K562 (cell line): ENCODE data around the gene BMP2K. TPM values are rescaled to one million over a fixed set of nuclear protein-coding genes. Genes with fewer than 3 reads are reported as not detected.

ENCODE experiments used
- ATAC-seq: fragments of 200-7000 bp; cut with Tn5 transposase; 3 replicates; pipeline ENCODE4 v1.9.1; 2020; ENCODE audit warnings: moderate library complexity
- BruUV-seq: library from RNA; stranded (reverse); fragments of 400-500 nt; replicated peaks from 2 replicates; lab custom pipeline; 2021; lab: Mats Ljungman, UMichigan
- CTCF ChIA-PET: fragments of 300-600 bp; formaldehyde crosslinking; extraction: SDS; loops from one replicate; lab custom pipeline; 2021; ENCODE audit warnings: low intra/inter-chr PET ratio; lab: Yijun Ruan, JAX
- POLR2A ChIA-PET: fragments of 300-600, 350-650 bp; sonication (Branson Sonifier 250); formaldehyde crosslinking; extraction: SDS; loops from one replicate; lab custom pipeline; 2021; ENCODE audit warnings: antibody characterized with exemption, inconsistent platforms; lab: Yijun Ruan, JAX
- DNase-seq, 4 experiments: peaks; one replicate each; pipeline versions ENCODE4 v3.0.0 to v3.0.0-alpha.2; 2011 to 2018; ENCODE audit warnings: low spot score in 3 of 4, mixed read lengths in 3 of 4; ENCODE audit errors: extremely low read depth in 1 of 4
- FAIRE-seq: peaks from 2 replicates; lab custom pipeline; 2011; peaks lifted over from hg19 to GRCh38; lab: Jason Lieb, UNC
- H2AFZ ChIP-seq: 2 replicates; pipeline ENCODE4 v1.6.0; 2011; ENCODE audit warnings: low read depth, low read length, control low read depth, inconsistent platforms
- H3K27ac ChIP-seq: fragments of 200-600 bp; 3 replicates; pipeline ENCODE4 v1.8.0; 2011; ENCODE audit warnings: low read depth, mild to moderate bottlenecking, control low read depth, inconsistent platforms, low read length, moderate library complexity, mixed read lengths; ENCODE audit errors: extremely low read depth
- H3K27me3 ChIP-seq, 2 experiments: fragments of 300-600 bp in 1 of 2; 2 replicates in 1 of 2; 3 replicates in 1 of 2; pipeline versions ENCODE4 v1.6.0 to v1.8.0; 2011; ENCODE audit warnings: inconsistent platforms in 2 of 2, low read length in 2 of 2, mild to moderate bottlenecking in 1 of 2, mixed read lengths in 1 of 2, moderate library complexity in 1 of 2; ENCODE audit not compliant: control insufficient read depth in 2 of 2, insufficient read depth in 2 of 2
- H3K36me3 ChIP-seq: fragments of 300-600 bp; 3 replicates; pipeline ENCODE4 v1.8.0; 2011; ENCODE audit warnings: mild to moderate bottlenecking, low read length, inconsistent platforms; ENCODE audit not compliant: control insufficient read depth, insufficient read depth
- H3K4me1 ChIP-seq, 2 experiments: fragments of 200-600 bp in 1 of 2; replicated peaks in 1 of 2; 2 replicates in 1 of 2; 3 replicates in 1 of 2; pipeline versions ENCODE4 v1.5.1 to v1.8.0; 2011; ENCODE audit warnings: inconsistent platforms in 2 of 2, low read length in 2 of 2, mild to moderate bottlenecking in 1 of 2, mixed read lengths in 1 of 2, moderate library complexity in 1 of 2; ENCODE audit not compliant: control insufficient read depth in 2 of 2, insufficient read depth in 2 of 2
- H3K4me2 ChIP-seq: 2 replicates; pipeline ENCODE4 v1.6.1; 2011; ENCODE audit warnings: low read length, control low read depth, inconsistent platforms, mixed read lengths; ENCODE audit not compliant: insufficient read depth
- H3K4me3 ChIP-seq: fragments of 200-600 bp; sonication (generic), shearing (Covaris generic); 2 replicates; pipeline ENCODE4 v1.5.1; 2016; ENCODE audit warnings: control low read depth, inconsistent platforms
- H3K79me2 ChIP-seq: fragments of 200-600 bp; 3 replicates; pipeline ENCODE4 v1.8.0; 2011; ENCODE audit warnings: low read length, inconsistent platforms; ENCODE audit not compliant: control insufficient read depth, insufficient read depth
- H3K9ac ChIP-seq, 2 experiments: 2 replicates each; pipeline versions ENCODE4 v1.6.0 to v1.6.1; 2011; ENCODE audit warnings: low read depth in 2 of 2, low read length in 2 of 2, control low read depth in 1 of 2, inconsistent platforms in 1 of 2, mild to moderate bottlenecking in 1 of 2, mixed read lengths in 1 of 2; ENCODE audit not compliant: insufficient read depth in 1 of 2
- H3K9me1 ChIP-seq: one replicate; pipeline ENCODE4 v1.6.0; 2011; ENCODE audit warnings: inconsistent platforms, mild to moderate bottlenecking, low read length, moderate library complexity; ENCODE audit not compliant: control insufficient read depth, insufficient read depth
- H3K9me3 ChIP-seq: replicated peaks from 2 replicates; pipeline ENCODE4 v1.5.1; 2011; ENCODE audit warnings: low read depth, low read length, inconsistent platforms; ENCODE audit not compliant: control insufficient read depth, insufficient read depth
- H4K20me1 ChIP-seq: replicated peaks from 2 replicates; pipeline ENCODE4 v1.6.1; 2011; ENCODE audit warnings: low read length, inconsistent platforms, mixed read lengths; ENCODE audit not compliant: control insufficient read depth, insufficient read depth
- CXXC5 ChIP-seq: fragments of 250-450 bp; sonication (Bioruptor Pico); IDR thresholded peaks from 2 replicates; pipeline ENCODE4 v1.8.0; 2022; ENCODE audit warnings: inconsistent platforms, mild to moderate bottlenecking, moderate library complexity
- DPF2 ChIP-seq: fragments of 450-650 bp; IDR thresholded peaks from 2 replicates; pipeline ENCODE4 v1.6.1; 2016
- EP400 ChIP-seq: fragments of 450-650 bp; IDR thresholded peaks from 2 replicates; pipeline ENCODE4 v1.6.1; 2017; ENCODE audit warnings: antibody characterized with exemption, mild to moderate bottlenecking, moderate library complexity
- ETV5 ChIP-seq: sonication (generic); formaldehyde crosslinking; IDR thresholded peaks from 2 replicates; pipeline ENCODE4 v1.4.0; 2020; ENCODE audit warnings: low read depth, mild to moderate bottlenecking, missing genetic modification reagents
- MGA ChIP-seq: fragments of 450-650 bp; IDR thresholded peaks from 2 replicates; pipeline ENCODE4 v1.6.1; 2016; ENCODE audit warnings: mild to moderate bottlenecking, moderate library complexity
- NRF1 ChIP-seq, 2 experiments: fragments of 450-650 bp; IDR thresholded peaks in 1 of 2; conservative IDR thresholded peaks in 1 of 2; 2 replicates each; pipeline ENCODE4 v1.6.1; 2014; ENCODE audit warnings: mild to moderate bottlenecking in 2 of 2
- SRF ChIP-seq, 2 experiments: fragments of 250-450, 450-650 bp in 1 of 2; sonication (Bioruptor Pico) in 1 of 2; sonication (generic) in 1 of 2; formaldehyde crosslinking; IDR thresholded peaks; 2 replicates each; pipeline versions ENCODE4 v1.5.0 to v1.5.1; 2020 to 2022; ENCODE audit warnings: mild to moderate bottlenecking in 1 of 2, missing genetic modification reagents in 1 of 2
- WGBS: fragments of 100-300 bp; shearing (Covaris generic); methylation state at CpG from one replicate; pipeline ENCODE4 v1.1.6; 2016; ENCODE audit warnings: low coverage, mixed read lengths; ENCODE audit not compliant: insufficient coverage; ENCODE audit errors: missing lambda C conversion rate; 5-methylcytosine and 5-hydroxymethylcytosine counted together
- in situ Hi-C: fragments of 300-500 bp; cut with MboI; formaldehyde crosslinking; loops from 4 replicates; pipeline ENCODE4 v1.15.0; 2018; ENCODE audit warnings: inconsistent platforms, mixed read lengths
- intact Hi-C: fragments of 100-400 bp; cut with micrococcal nuclease; formaldehyde crosslinking; loops from 2 replicates; pipeline ENCODE4 v1.14.2; 2022
- polyA plus RNA-seq, 8 experiments: library from polyadenylated mRNA; depleted of rRNA in 4 of 8; stranded (reverse) in 5 of 8; unstranded in 3 of 8; fragments of >200 nt; fragmentation: Nextera tagmentation in 2 of 8; fragmentation: Illumina TruSeq in 1 of 8; extraction: Ambion mirVana in 2 of 8; extraction: Trizol in 1 of 8; gene quantifications; 2 replicates each; pipeline versions ENCODE4 v1.2.1 to v1.2.3, GENCODE V29; 2011 to 2014; ENCODE audit warnings: inconsistent platforms in 1 of 8, missing spikeins in 1 of 8
- total RNA-seq, 7 experiments: library from RNA; depleted of rRNA in 6 of 7; stranded (reverse); fragments of >200 nt in 6 of 7; fragmentation: Illumina TruSeq in 2 of 7; extraction: Trizol in 2 of 7; gene quantifications; 2 replicates each; pipeline versions ENCODE4 v1.2.1 to v1.2.3, GENCODE V29; 2011 to 2021; ENCODE audit warnings: low replicate concordance in 1 of 7

Gene BMP2K
- total and polyA plus RNA-seq, 9 of the 15 experiments (the other 6 are each of a cell fraction or from before 2014, with no cell fraction given), result 17.0 to 217 (median 104) TPM

- in situ Hi-C loops (no loop called here), intact Hi-C loops (loop anchor here (10.0 kb wide), 1 partner anchor 985 kb away; no protein-coding TSS in a partner anchor)
- 3% methylated on average over 9 of the region's 9 CpGs for WGBS
- BruUV-seq, result TSS peak; percentile 78
- Histone ChIP-seq H3K4me1 (peaks cover 10 to 19% of the 10 kb centered on the region in 2 experiments; a peak in 4 of 5 replicates), H2AFZ (peak overlapping the region; percentile 98), H3K9ac (peak overlapping the region; percentile 82 to 99), H3K4me3 (peak overlapping the region; percentile 68), H3K79me2 (peaks cover 29% of the 10 kb centered on the region), H3K4me2 (peak overlapping the region; percentile 91), H4K20me1 (no peaks in the 10 kb centered on the region), H3K36me3 (peaks cover 3% of the 10 kb centered on the region; the same call in 2 of the 3 replicates), H3K9me1 (no peaks in the 10 kb centered on the region), H3K9me3 (no peaks in the 10 kb centered on the region), H3K27ac (peak overlapping the region; percentile 68; the same call in 2 of the 3 replicates), H3K27me3 (no peaks in the 10 kb centered on the region)
- ATAC-seq (peak; percentile 13), DNase-seq (peak in 1 of 4 experiments; percentile 18), FAIRE-seq (peak; percentile 49)
- ChIA-PET POLR2A (interaction anchor here (0.7 to 1.1 kb wide), 3 partner anchors 13 to 273 kb away, joined by 3 to 6 read pairs (median 4); no protein-coding TSS in a partner anchor), CTCF (no interaction called here)
- TF ChIP-seq NRF1 (conservative IDR thresholded peaks at IDR 0.05 in 1 of 2, IDR thresholded peaks at IDR 0.05 in 1 of 2), result 0 out of 4 replicates have a peak, but pooled peaks of 1 of the 2 experiments have one; percentile 44
- TF ChIP-seq MGA, result peak; percentile 72
- TF ChIP-seq ETV5 (CRISPR knock-in tag), result 0 out of 2 replicates have a peak, but pooled peaks have one; percentile 28
- TF ChIP-seq DPF2, result 0 out of 2 replicates have a peak, but pooled peaks have one; percentile 11
- no peak for TF ChIP-seq SRF (CRISPR knock-in tag; IDR thresholded peaks at IDR 0.05)
- peak; percentile 42; the same call in 1 of the 2 replicates for TF ChIP-seq EP400
- 0 out of 2 replicates have a peak, but pooled peaks have one; percentile 4 for TF ChIP-seq CXXC5 (CRISPR knock-in tag)
Observed at GRCh38 chr4:78939667-78940008, 163.5 kb downstream of the BMP2K start.
